ENCODE results near the gene WHAMM. TPM values are rescaled to one million over a fixed set of nuclear protein-coding genes. Genes with fewer than 3 reads are reported as not detected.

The WHAMM gene
- total and polyA plus RNA-seq, 2 experiments from 2014 or later, result 3.0 to 3.6 TPM

GRCh38 chr15:82799183-82799841 is 10.1 kb upstream of the WHAMM start:
- Histone ChIP-seq H3F3A (ENCODE audit: insufficient read depth) (no peaks in the 10 kb centered on the region), H3K79me2 (ENCODE audit: insufficient read depth) (no peaks in the 10 kb centered on the region), H3K27me3 (replicated peaks; ENCODE audit: insufficient read depth) (no peaks in the 10 kb centered on the region), H2AFZ (no peak overlapping the region), H3K9me2 (ENCODE audit: insufficient read depth) (no peaks in the 10 kb centered on the region), H3K9ac (no peak overlapping the region), H3K36me3 (ENCODE audit: low read depth) (no peaks in the 10 kb centered on the region), H3K9me3 (ENCODE audit: low read depth) (no peaks in the 10 kb centered on the region), H3K4me3 (no peak overlapping the region), H3K27ac (no peak overlapping the region), H3K4me1 (ENCODE audit: insufficient read depth) (no peaks in the 10 kb centered on the region), H3K4me2 (ENCODE audit: unreplicated experiment) (no peak overlapping the region), H4K20me1 (ENCODE audit: insufficient read depth) (no peaks in the 10 kb centered on the region)
- no peak for TF ChIP-seq EZH2 (IDR thresholded peaks at IDR 0.05; ENCODE audit: insufficient read depth, poor library complexity, severe bottlenecking)
- TF ChIP-seq EZH2phosphoT487 (IDR thresholded peaks at IDR 0.05; ENCODE audit: insufficient read depth, low read depth), result no peak
- in situ Hi-C loops (cut with MboI), result no loop called here
- no peak for DNase-seq
- WGBS, 2 experiments (ENCODE audit: low coverage in 1 of 2, low lambda C conversion rate in 2 of 2, missing lambda C conversion rate in 2 of 2), result 3 to 4% methylated on average over 7 of the region's 7 CpGs

DNA sequence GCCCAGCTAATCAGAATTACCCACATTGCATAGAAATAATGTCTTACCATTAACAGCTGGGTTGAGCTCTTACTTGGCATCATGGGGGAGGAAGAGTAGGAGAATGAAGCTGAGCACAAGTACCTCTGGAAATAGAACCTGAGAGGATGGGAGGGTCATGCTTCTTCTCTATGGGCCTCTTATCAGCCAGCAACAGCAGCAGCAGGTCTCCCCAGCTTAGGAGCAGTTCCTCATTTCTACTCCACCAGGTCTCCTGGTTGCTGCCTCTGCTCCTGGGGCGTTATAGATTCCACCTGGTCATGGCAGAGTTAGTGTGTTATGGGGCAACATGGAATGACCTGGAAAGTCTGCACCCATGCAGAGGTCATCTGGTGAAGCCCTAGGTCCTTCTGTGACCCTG is 6.9 kb upstream of the WHAMM start:
- Histone ChIP-seq H3K36me3 (ENCODE audit: low read depth) (no peaks in the 10 kb centered on the region), H3K4me2 (ENCODE audit: unreplicated experiment) (no peak overlapping the region), H2AFZ (no peak overlapping the region), H3K4me1 (ENCODE audit: insufficient read depth) (no peaks in the 10 kb centered on the region), H3K9ac (no peak overlapping the region), H3F3A (ENCODE audit: insufficient read depth) (no peaks in the 10 kb centered on the region), H3K27me3 (replicated peaks; ENCODE audit: insufficient read depth) (no peaks in the 10 kb centered on the region), H3K27ac (no peak overlapping the region), H3K4me3 (no peak overlapping the region), H3K9me3 (ENCODE audit: low read depth) (no peaks in the 10 kb centered on the region), H3K9me2 (ENCODE audit: insufficient read depth) (no peaks in the 10 kb centered on the region), H4K20me1 (ENCODE audit: insufficient read depth) (no peaks in the 10 kb centered on the region), H3K79me2 (ENCODE audit: insufficient read depth) (no peaks in the 10 kb centered on the region)
- in situ Hi-C loops (cut with MboI), result no loop called here
- DNase-seq, result no peak
- WGBS, 2 experiments (ENCODE audit: low coverage in 1 of 2, low lambda C conversion rate in 2 of 2, missing lambda C conversion rate in 2 of 2), result 27 to 64% methylated on average over 1 of the region's 1 CpG
- TF ChIP-seq EZH2phosphoT487 (IDR thresholded peaks at IDR 0.05; ENCODE audit: insufficient read depth, low read depth) (no peak), EZH2 (IDR thresholded peaks at IDR 0.05; ENCODE audit: insufficient read depth, poor library complexity, severe bottlenecking) (no peak)

- WGBS, 2 experiments (ENCODE audit: low coverage in 1 of 2, low lambda C conversion rate in 2 of 2, missing lambda C conversion rate in 2 of 2), result 91 to 92% methylated on average over 2 of the region's 2 CpGs
- H3K9me2 ChIP-seq (ENCODE audit: insufficient read depth), result no peaks in the 10 kb centered on the region
- no peaks in the 10 kb centered on the region for H3K36me3 ChIP-seq (ENCODE audit: low read depth)
- H3F3A ChIP-seq (ENCODE audit: insufficient read depth), result no peaks in the 10 kb centered on the region
- in situ Hi-C loops (cut with MboI), result no loop called here
- no peaks in the 10 kb centered on the region for H3K9me3 ChIP-seq (ENCODE audit: low read depth)
- no peak overlapping the region for H3K9ac ChIP-seq
- no peak overlapping the region for H2AFZ ChIP-seq
- DNase-seq, result peak; percentile 23
- no peaks in the 10 kb centered on the region for H3K27me3 ChIP-seq (replicated peaks; ENCODE audit: insufficient read depth)
- H3K79me2 ChIP-seq (ENCODE audit: insufficient read depth), result no peaks in the 10 kb centered on the region
- no peak for TF ChIP-seq EZH2phosphoT487 (IDR thresholded peaks at IDR 0.05; ENCODE audit: insufficient read depth, low read depth)
- no peak for TF ChIP-seq EZH2 (IDR thresholded peaks at IDR 0.05; ENCODE audit: insufficient read depth, poor library complexity, severe bottlenecking)
- H3K4me1 ChIP-seq (ENCODE audit: insufficient read depth), result 0 out of 2 replicates have a peak, but pooled peaks cover under 1% of the 10 kb centered on the region
- no peaks in the 10 kb centered on the region for H4K20me1 ChIP-seq (ENCODE audit: insufficient read depth)
- no peak overlapping the region for H3K4me2 ChIP-seq (ENCODE audit: unreplicated experiment)
- no peak overlapping the region for H3K4me3 ChIP-seq
- no peak overlapping the region for H3K27ac ChIP-seq
Observed at GRCh38 chr15:82803793-82804574, 5.4 kb upstream of the WHAMM start.

- Histone ChIP-seq H3K4me3 (no peak overlapping the region), H3K9me2 (ENCODE audit: insufficient read depth) (no peaks in the 10 kb centered on the region), H4K20me1 (ENCODE audit: insufficient read depth) (no peaks in the 10 kb centered on the region), H3K27ac (no peak overlapping the region), H3F3A (ENCODE audit: insufficient read depth) (no peaks in the 10 kb centered on the region), H3K4me2 (ENCODE audit: unreplicated experiment) (no peak overlapping the region), H3K4me1 (ENCODE audit: insufficient read depth) (0 out of 2 replicates have a peak, but pooled peaks cover 3% of the 10 kb centered on the region), H3K9ac (no peak overlapping the region), H3K9me3 (ENCODE audit: low read depth) (no peaks in the 10 kb centered on the region), H3K27me3 (replicated peaks; ENCODE audit: insufficient read depth) (no peaks in the 10 kb centered on the region), H2AFZ (no peak overlapping the region), H3K36me3 (ENCODE audit: low read depth) (no peaks in the 10 kb centered on the region), H3K79me2 (ENCODE audit: insufficient read depth) (no peaks in the 10 kb centered on the region)
- TF ChIP-seq EZH2phosphoT487 (IDR thresholded peaks at IDR 0.05; ENCODE audit: insufficient read depth, low read depth) (no peak), EZH2 (IDR thresholded peaks at IDR 0.05; ENCODE audit: insufficient read depth, poor library complexity, severe bottlenecking) (no peak)
- in situ Hi-C loops (cut with MboI), result no loop called here
- no peak for DNase-seq
- 71 to 79% methylated on average over 1 of the region's 1 CpG for WGBS, 2 experiments (ENCODE audit: low coverage in 1 of 2, low lambda C conversion rate in 2 of 2, missing lambda C conversion rate in 2 of 2)
Observed at GRCh38 chr15:82804575-82804949, 4.9 kb upstream of the WHAMM start.
